Activated CD8-positive, alpha-beta memory T cell treated with anti-CD3 and anti-CD28 coated beads for 24 hours (primary cell): ENCODE measurements around the gene HID1.
"Not testable (repeated sequence)": the region's sequence is repeated elsewhere in the genome, so short reads cannot be mapped to it uniquely, and the experiment has no call there.

Experiments
- DNase-seq: peaks from one replicate; pipeline ENCODE4 v3.0.0-alpha.2; 2020

The HID1 gene

GRCh38 chr17:74999523-74999922 is 27.0 kb upstream of the HID1 start:
- DNase-seq, result no peak

GRCh38 chr17:74998783-74999182 is 26.2 kb upstream of the HID1 start:
- no peak for DNase-seq

- DNase-seq, result no peak
Observed at GRCh38 chr17:74995847-74996246, 23.3 kb upstream of the HID1 start.

GRCh38 chr17:74994440-74994839 is 21.9 kb upstream of the HID1 start:
- DNase-seq, result no peak

GRCh38 chr17:74992223-74992622 is 19.7 kb upstream of the HID1 start:
- DNase-seq, result no peak

- no peak for DNase-seq
Observed at GRCh38 chr17:74990581-74991105, 18.1 kb upstream of the HID1 start.

GRCh38 chr17:74987909-74988711 is 15.6 kb upstream of the HID1 start:
- DNase-seq, result peak; percentile 74

- DNase-seq, result peak; percentile 95
Observed at GRCh38 chr17:74987418-74987908, 14.9 kb upstream of the HID1 start, which contains the start of gene CDR2L. CDR2L (plus strand) TSS chr17:74987632; CDS start chr17:74988044, 412 bp downstream.

GRCh38 chr17:74986206-74986576 is 13.6 kb upstream of the HID1 start:
- DNase-seq, result no peak

- DNase-seq, result not testable (repeated sequence)
Observed at GRCh38 chr17:74982663-74983313, 10.2 kb upstream of the HID1 start.

GRCh38 chr17:74981979-74982662 is 9.6 kb upstream of the HID1 start:
- peak; percentile 86 for DNase-seq

GRCh38 chr17:74981318-74981978 is 8.9 kb upstream of the HID1 start:
- no peak for DNase-seq

- no peak for DNase-seq
Observed at GRCh38 chr17:74979408-74980146, 7.0 kb upstream of the HID1 start.

- no peak for DNase-seq
Observed at GRCh38 chr17:74978240-74978639, 5.7 kb upstream of the HID1 start.

GRCh38 chr17:74977802-74978201 is 5.2 kb upstream of the HID1 start:
- DNase-seq, result no peak

- DNase-seq, result no peak
Observed at GRCh38 chr17:74975943-74976342, 3.4 kb upstream of the HID1 start.

GRCh38 chr17:74972973-74973328 is 392 bp upstream of the HID1 start:
- DNase-seq, result no peak

GRCh38 chr17:74971842-74972106 is 785 bp downstream of the HID1 start:
- no peak for DNase-seq

GRCh38 chr17:74971069-74971841 is 1.3 kb downstream of the HID1 start:
- no peak for DNase-seq

- DNase-seq, result no peak
Observed at GRCh38 chr17:74970395-74970794, 2.2 kb downstream of the HID1 start.

- not testable (repeated sequence) for DNase-seq
Observed at GRCh38 chr17:74969501-74969900, 3.1 kb downstream of the HID1 start.

GRCh38 chr17:74968361-74968780 is 4.2 kb downstream of the HID1 start:
- no peak for DNase-seq
